SIG-M5 treated with dmso at 0.1 percent for 504 hours (cell line): Measurements from ENCODE around the gene TGM1.

Experiments
- DNase-seq: peaks from one replicate; lab custom pipeline; 2025; ENCODE audit not compliant: unreplicated experiment; lab: John Stamatoyannopoulos, UW

TGM1 gene

GRCh38 chr14:24271134-24271833 lies 8.3 kb upstream of the TGM1 start, which contains the start of gene RABGGTA:
RABGGTA (minus strand) TSS chr14:24271597; CDS start chr14:24271115, 482 bp downstream.
- peak; percentile 86 for DNase-seq

DNA sequence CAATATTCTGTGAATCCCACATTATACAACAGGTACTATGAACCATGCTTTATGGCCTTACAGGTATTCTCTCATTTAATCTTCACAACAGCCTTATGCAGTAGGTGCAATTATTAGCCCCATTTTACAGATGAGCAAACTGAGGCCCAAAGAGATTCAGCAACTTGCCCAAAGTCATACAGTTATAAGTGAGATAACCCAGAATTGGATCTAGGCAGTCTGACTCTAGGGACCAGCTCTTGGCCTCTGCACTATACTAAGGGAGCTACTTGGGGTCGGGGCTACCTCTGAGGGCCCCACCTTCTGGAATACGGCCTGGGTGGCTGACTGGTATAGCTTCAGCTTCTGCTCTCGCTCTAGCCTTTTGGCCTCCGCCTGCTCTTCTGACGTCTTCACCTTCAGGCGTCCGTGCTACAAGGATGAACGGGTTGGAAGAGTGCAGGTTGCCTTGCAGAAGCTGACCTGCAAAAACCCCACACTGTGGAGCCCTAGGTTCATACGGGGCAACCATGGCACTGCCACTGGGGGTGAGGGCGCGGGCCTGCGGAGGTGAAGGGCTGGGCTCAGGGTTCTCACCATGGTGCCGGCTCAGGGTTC lies 7.7 kb upstream of the TGM1 start:
- no peak for DNase-seq

- no peak for DNase-seq
Observed at GRCh38 chr14:24269910-24270536, 7.0 kb upstream of the TGM1 start.

- no peak for DNase-seq
Observed at GRCh38 chr14:24269368-24269767, 6.4 kb upstream of the TGM1 start.

DNA sequence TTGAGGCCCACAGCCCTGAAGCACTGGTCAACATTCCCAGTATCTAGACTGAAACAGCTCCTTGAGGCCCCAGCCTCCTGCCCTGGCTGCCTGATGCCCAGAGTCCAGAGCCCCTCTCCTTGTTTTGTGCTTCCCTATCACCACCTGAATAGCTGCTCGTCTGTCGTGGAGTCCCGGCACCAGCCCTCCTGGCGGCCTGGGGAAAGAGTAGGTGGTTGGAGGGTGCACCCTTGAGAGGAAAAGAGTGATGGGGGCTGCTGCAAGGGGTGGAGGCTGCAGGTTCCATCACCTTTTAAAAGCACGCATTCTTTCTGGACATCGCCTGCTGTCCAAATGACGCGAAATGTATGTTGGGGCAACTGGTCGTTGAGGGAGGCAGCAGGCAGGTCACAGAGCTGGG lies 5.2 kb upstream of the TGM1 start:
- no peak for DNase-seq

DNA sequence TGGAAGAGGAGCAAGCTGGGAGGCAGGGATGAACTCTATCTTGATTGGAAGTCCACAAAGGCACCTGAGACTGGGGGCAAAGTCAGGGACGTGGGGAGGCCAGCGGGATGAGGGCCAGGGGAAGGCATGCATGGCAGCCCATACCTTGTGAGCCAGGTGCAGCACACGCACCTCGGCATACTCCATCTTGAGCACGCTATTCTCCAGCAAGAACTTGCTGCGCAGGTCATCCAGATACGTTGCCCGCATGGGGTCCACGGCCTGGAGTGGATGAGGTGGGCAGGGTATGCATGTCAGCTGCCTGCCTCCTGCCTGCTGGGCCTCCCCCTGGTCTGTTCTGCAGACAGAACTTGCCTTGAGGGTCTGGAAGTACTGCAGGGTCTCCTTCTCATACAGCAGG lies 4.5 kb upstream of the TGM1 start:
- DNase-seq = no peak

DNA sequence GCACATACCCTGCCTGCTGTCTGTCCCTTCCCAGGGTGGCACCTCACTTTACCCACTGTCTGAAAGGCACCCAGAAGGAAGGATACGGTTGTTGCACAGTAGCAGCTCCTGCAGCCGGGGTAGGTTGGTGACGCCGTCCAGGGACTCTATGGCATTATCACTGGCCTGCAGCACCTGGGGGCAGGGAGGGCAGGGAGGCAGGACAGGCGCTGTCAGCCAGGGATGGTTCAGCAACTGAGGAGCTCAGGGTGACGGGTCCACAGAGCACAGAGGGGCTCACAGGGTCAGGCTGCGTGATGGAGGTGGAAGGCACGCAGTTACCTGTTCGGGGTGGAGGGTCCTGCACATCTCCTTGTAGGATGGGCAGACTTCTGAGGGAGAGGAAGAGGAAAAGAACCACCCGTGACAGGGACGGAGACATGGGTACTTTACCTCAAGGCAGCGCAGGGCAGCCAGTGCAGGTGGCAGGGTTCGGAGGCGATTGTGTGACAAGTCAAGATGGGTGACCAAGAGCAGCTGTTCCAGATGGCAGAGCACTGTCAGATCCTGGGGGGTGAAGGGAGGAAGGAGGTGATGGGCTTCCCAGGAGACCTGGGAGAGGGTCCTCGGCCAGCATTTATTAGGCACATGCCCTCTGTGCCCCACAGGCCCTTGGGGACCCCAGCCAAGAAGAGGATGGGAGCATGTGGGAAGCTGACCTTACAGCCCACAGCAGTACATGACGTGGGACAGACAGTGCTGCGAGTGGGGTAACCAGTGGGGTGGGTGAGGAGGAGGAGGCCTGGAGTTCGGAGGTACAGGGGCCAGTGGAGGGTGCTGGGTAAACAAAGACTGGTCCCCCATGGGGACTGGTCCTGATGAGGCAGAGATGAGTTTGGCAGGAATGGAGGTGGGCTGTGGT lies 3.6 kb upstream of the TGM1 start:
- DNase-seq = no peak

GRCh38 chr14:24264298-24264697 lies 1.3 kb upstream of the TGM1 start:
- no peak for DNase-seq

DNA sequence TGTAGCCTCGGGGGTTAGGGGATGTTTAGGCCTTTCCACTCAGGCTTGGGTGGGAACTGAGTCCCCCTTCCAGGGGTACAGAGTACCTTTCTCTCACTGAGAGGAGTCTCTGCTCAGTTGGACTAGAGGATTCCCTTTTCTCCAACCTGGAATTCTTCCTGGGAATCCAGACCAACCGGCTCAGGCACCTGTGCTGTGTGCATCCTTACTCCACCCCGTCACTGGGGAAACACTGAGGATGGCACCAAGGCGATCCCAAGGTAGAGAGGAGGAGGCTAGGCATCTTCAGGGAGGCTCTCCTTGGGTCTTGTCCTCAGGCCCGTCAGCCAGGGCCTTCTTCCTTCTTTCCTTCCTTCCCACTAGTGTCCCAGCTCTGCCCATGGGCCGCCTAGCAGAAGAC lies 871 bp upstream of the TGM1 start:
- no peak for DNase-seq

DNA sequence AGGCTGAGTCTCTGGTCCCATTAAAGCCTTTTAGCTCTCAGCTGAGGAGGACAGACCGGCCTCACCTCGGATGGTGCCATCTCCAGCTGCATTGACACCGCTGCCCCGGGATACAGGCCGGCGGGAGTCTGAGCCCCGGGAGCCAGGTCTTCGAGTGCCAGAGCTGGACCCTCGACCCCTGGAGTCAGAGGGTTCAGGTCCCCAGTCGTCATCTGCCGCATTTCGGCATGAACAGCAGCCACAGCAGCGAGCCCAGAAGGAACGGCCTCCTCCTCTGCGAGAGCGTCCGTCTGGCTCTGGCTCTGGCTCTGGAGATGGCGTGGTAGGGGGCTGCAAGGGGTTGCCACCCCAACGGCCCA lies 1.0 kb downstream of the TGM1 start:
- no peak for DNase-seq

DNA sequence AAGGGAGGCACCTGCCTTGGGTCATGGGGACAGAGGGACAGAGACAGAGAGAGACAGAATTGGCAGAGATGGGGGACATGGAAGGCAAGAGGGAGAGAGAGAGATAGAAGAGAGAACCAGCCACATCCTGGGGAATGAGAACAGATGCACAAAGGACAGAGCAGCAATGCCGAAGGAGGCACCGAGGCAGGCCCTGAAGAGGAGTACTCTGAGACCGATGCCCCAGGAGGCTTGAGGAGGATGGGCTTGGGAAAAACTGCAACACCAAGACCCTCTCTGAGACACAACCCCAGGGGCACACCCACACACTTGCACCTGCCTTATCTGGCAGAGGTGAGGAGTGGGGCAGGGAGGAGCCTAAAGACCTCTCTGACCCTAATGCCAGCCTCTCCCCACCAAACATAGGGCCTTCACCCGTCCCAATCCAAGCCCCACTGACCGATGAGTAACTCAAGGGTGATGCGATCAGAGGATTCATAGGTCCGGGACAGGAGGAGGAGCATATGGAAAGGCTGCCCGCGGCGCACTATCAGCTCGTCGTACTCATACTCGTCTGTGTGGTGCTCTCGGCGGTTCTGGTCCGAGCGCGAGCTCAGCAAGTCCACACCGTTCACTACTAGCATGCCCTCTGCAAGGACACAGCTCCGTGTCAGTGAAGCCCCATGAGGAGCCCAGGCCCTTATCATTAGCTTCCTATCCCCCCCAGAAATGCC lies 1.6 kb downstream of the TGM1 start:
- DNase-seq = no peak

DNA sequence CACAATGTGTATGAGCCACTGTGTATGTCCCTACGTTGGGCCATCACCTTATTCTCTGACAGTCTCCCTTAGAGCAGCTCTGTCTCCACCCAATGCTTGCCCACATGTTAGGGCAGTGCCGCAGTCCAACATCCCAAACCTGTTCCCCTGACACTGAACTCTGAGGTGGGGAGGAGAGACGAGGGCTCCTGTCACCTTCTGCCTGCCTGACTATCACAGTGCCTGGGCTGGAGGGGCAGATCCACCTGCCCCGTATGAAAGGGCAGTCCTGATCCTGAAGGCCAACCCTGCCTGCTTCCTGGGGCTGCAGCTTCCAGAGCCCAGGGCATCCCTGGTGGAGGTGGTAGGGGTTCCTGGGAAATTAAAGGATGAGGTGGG lies 2.2 kb downstream of the TGM1 start:
- DNase-seq = no peak

GRCh38 chr14:24260026-24260779 lies 2.8 kb downstream of the TGM1 start:
- no peak for DNase-seq

DNA sequence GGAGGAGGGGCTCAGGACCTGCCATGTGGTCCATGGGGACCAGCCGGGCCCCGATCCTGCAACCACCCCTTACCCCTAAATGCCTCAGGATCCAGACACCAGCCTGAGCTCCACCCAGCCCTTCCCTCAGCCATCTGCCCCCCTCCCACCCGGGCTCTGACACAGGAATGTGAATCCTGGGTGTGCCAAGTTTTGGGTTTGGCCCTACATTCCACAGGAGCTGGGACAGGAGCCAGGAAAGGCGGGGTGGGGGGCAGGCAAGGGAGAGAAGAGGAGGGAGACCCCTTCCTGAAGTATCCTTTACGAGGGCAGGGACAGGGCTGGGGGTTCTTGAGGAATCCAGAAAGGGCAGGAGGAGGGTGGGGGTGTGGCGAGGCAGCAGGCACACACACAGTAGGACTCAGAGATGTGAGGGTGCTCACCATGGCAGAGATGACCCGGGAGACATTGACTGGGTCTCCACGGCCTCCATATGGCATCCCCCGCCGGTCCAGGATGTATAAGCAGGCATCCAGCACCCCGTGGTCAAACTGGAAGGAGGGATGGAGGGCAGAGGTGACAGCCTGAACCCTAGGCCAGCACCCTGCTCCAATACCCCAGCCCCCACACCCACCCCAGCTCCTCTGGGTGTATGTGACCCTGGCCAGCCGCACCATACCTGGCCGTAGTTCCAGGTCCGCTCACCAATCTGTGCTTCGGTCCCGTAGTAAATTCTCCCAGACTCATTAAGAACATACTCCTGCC lies 3.5 kb downstream of the TGM1 start:
- DNase-seq = no peak

GRCh38 chr14:24258548-24259265 lies 4.3 kb downstream of the TGM1 start:
- DNase-seq = no peak

DNA sequence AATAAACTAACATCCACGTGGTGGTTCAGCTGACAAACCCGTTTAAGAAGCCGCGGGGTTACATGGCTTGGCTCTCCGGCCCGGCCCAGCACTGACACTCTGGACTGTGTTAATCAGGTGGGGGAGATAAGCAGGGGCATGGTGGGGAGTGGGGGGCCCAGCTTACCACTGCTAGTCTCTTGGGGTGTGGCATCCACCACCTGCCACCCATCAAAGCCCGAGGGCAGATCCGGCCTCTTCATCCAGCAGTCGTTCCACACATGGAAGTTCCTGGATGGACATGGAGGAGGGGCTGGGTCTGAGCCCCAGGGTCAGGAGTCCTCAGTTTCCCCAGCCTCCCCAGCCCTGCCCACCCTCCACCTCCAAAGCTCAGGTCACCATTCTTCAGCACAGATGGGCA lies 4.9 kb downstream of the TGM1 start:
- no peak for DNase-seq

- no peak for DNase-seq
Observed at GRCh38 chr14:24256960-24257359, 6.0 kb downstream of the TGM1 start.

DNA sequence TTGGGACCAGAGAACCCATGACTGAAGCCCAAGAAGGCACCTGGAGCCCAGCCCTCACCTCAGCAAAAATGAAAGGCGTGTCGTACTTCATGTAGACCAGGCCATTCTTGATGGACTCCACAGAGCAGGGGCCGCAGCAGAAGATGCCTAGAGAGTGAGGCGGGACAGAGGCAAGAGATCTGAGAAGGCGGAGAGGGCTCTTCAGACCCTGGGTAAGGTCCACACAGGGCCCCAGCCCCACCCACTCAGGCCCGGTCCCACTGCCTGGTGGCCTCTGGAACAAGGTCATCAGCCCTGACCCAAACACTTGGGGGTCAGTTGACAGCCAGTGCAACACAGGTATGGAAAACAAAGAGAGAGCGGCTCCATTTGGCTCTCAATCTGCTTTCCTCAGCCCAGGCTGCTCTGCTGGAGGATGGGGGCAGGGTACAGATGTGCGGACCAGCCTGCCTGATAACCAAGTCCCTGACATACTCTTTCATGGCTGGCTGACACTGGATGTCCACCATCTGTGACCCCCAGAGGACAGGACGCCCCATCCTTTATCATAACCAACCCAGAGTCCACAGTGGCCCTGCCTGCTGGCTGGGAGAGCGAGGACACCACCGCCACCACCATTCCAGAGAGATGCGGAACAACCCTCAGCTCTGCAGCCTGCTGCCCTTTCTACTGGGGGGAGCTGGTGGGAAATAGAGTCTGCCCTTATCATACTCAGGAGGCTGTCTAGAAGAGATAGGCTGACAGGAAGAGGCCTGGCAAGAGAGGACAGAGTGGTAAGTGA lies 6.9 kb downstream of the TGM1 start:
- no peak for DNase-seq
